Keratinocyte (primary cell): ENCODE results near the gene CLSTN1. TPM values are rescaled to one million over a fixed set of nuclear protein-coding genes. Genes with fewer than 3 reads are reported as not detected.
"Not testable (repeated sequence)": the region's sequence is repeated elsewhere in the genome, so short reads cannot be mapped to it uniquely, and the experiment has no call there.

Experiments used
- DNase-seq: peaks from one replicate; pipeline ENCODE4 v3.0.0-alpha.2; 2011; ENCODE audit warnings: low read depth, missing footprints, low spot score
- FAIRE-seq: peaks from 2 replicates; lab custom pipeline; 2011; peaks lifted over from hg19 to GRCh38; lab: Jason Lieb, UNC
- H2AFZ ChIP-seq: 2 replicates; pipeline ENCODE4 v1.6.0; 2012; ENCODE audit warnings: low read length, control low read depth, inconsistent platforms; ENCODE audit not compliant: control insufficient read depth
- H3K27ac ChIP-seq: 2 replicates; pipeline ENCODE4 v1.5.1; 2011; ENCODE audit warnings: low read length; ENCODE audit not compliant: control insufficient read depth, insufficient read depth
- H3K27me3 ChIP-seq: 3 replicates; pipeline ENCODE4 v1.6.0; 2011; ENCODE audit warnings: low read length; ENCODE audit not compliant: control insufficient read depth, insufficient read depth; ENCODE audit errors: extremely low read depth
- H3K36me3 ChIP-seq, 2 experiments: 2 replicates in 1 of 2; 3 replicates in 1 of 2; pipeline ENCODE4 v1.5.1; 2011; ENCODE audit warnings: low read length in 2 of 2, mild to moderate bottlenecking in 1 of 2; ENCODE audit not compliant: control insufficient read depth in 2 of 2, insufficient read depth in 2 of 2; ENCODE audit errors: extremely low read depth in 1 of 2
- H3K4me1 ChIP-seq: 3 replicates; pipeline ENCODE4 v1.5.1; 2011; ENCODE audit warnings: low read length; ENCODE audit not compliant: control insufficient read depth, insufficient read depth; ENCODE audit errors: extremely low read depth
- H3K4me2 ChIP-seq: 3 replicates; pipeline ENCODE4 v1.6.0; 2011; ENCODE audit warnings: low read depth, low read length; ENCODE audit not compliant: control insufficient read depth, insufficient read depth; ENCODE audit errors: extremely low read depth
- H3K4me3 ChIP-seq, 3 experiments: fragments of 200-600 bp in 1 of 3; sonication (generic) in 1 of 3; 2 replicates in 2 of 3; 3 replicates in 1 of 3; pipeline ENCODE4 v1.5.1; 2011 to 2016; ENCODE audit warnings: low read length in 3 of 3, mild to moderate bottlenecking in 3 of 3, control low read depth in 2 of 3, inconsistent platforms in 1 of 3, low read depth in 1 of 3, mixed read lengths in 1 of 3, mixed run types in 1 of 3, moderate library complexity in 1 of 3; ENCODE audit not compliant: control insufficient read depth in 2 of 3, insufficient read depth in 2 of 3; ENCODE audit errors: extremely low read depth in 1 of 3
- H3K79me2 ChIP-seq: 2 replicates; pipeline ENCODE4 v1.6.0; 2012; ENCODE audit warnings: low read length; ENCODE audit not compliant: control insufficient read depth, insufficient read depth
- H3K9ac ChIP-seq: 3 replicates; pipeline ENCODE4 v1.6.0; 2011; ENCODE audit warnings: low read length; ENCODE audit not compliant: control insufficient read depth, insufficient read depth; ENCODE audit errors: extremely low read depth
- H3K9me1 ChIP-seq: 3 replicates; pipeline ENCODE4 v1.6.0; 2011; ENCODE audit warnings: low read length; ENCODE audit not compliant: control insufficient read depth, insufficient read depth; ENCODE audit errors: extremely low read depth
- H3K9me3 ChIP-seq: 2 replicates; pipeline ENCODE4 v1.5.1; 2012; ENCODE audit warnings: low read depth, low read length; ENCODE audit not compliant: control insufficient read depth
- H4K20me1 ChIP-seq: 3 replicates; pipeline ENCODE4 v1.6.0; 2011; ENCODE audit warnings: low read length; ENCODE audit not compliant: control insufficient read depth, insufficient read depth; ENCODE audit errors: extremely low read depth
- EZH2 ChIP-seq: IDR thresholded peaks from one replicate; pipeline ENCODE4 v1.6.1; 2012; ENCODE audit warnings: inconsistent platforms, mild to moderate bottlenecking, low read length, moderate library complexity
- dilution Hi-C: fragments of 300-500 bp; cut with MboI; formaldehyde crosslinking; loops from one replicate; pipeline ENCODE4 v1.7.0; 2020; ENCODE audit warnings: low sequenced_read_pairs; ENCODE audit not compliant: extremely low pct_ligation_motif_present
- polyA plus RNA-seq, 5 experiments: library from polyadenylated mRNA; depleted of rRNA in 3 of 5; stranded (reverse) in 3 of 5; stranded (forward) in 1 of 5; unstranded in 1 of 5; fragments of >200 nt; gene quantifications; 1 replicate in 1 of 5; 2 replicates in 3 of 5; 3 replicates in 1 of 5; pipeline versions ENCODE4 v1.2.1 to v1.2.3, GENCODE V29; 2011 to 2012; ENCODE audit warnings: missing spikeins in 2 of 5, low read depth in 1 of 5, low replicate concordance in 1 of 5
- TF ChIP-seq, protein P1 (sequence below), 3 experiments: IDR thresholded peaks in 1 of 3; conservative IDR thresholded peaks in 1 of 3; optimal IDR thresholded peaks in 1 of 3; 2 replicates in 2 of 3; 3 replicates in 1 of 3; pipeline versions ENCODE3 to v1.5.1; 2011; ENCODE audit warnings: low read length in 3 of 3, mild to moderate bottlenecking in 3 of 3, moderate library complexity in 2 of 3, control low read depth in 1 of 3, inconsistent platforms in 1 of 3; ENCODE audit not compliant: insufficient read depth in 2 of 3; ENCODE audit errors: extremely low read depth in 1 of 3

CLSTN1 gene
- polyA plus RNA-seq, 1 donor (not counting 4 experiments of a cell fraction or from before 2014, with no cell fraction given) = 90.3 TPM

DNA sequence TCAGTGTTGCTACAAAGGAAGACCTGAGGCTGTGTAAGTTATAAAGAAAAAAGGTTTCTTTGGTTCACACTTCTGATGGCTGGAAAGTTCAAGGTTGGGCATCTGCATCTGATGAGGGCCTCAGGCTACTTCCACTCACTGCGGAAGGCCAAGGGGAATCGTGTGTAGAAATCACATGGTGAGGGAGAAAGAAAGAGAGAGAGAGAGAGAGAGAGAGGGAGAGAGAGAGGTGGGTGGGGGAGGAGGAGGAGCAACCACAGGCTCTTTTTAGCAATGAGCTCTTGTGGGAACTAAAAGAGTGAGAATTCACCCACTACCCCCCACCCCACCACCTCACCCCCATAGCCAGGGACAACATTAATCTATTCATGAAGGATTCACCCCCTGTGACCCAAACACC lies 59.9 kb downstream of the CLSTN1 start:
- FAIRE-seq = no peak
- Histone ChIP-seq H3K9me3 (no peaks in the 10 kb centered on the region), H3K27ac (no peak overlapping the region), H3K4me2 (no peak overlapping the region), H3K9me1 (no peaks in the 10 kb centered on the region), H2AFZ (no peak overlapping the region), H3K4me1 (peaks cover 28% of the 10 kb centered on the region), H3K79me2 (peaks cover 71% of the 10 kb centered on the region), H3K36me3 (peaks cover 6 to 16% of the 10 kb centered on the region in 2 experiments), H3K4me3 (no peak overlapping the region), H4K20me1 (peaks cover under 1% of the 10 kb centered on the region), H3K27me3 (no peaks in the 10 kb centered on the region), H3K9ac (no peak overlapping the region)
- DNase-seq = no peak
- TF ChIP-seq, protein P1, sequence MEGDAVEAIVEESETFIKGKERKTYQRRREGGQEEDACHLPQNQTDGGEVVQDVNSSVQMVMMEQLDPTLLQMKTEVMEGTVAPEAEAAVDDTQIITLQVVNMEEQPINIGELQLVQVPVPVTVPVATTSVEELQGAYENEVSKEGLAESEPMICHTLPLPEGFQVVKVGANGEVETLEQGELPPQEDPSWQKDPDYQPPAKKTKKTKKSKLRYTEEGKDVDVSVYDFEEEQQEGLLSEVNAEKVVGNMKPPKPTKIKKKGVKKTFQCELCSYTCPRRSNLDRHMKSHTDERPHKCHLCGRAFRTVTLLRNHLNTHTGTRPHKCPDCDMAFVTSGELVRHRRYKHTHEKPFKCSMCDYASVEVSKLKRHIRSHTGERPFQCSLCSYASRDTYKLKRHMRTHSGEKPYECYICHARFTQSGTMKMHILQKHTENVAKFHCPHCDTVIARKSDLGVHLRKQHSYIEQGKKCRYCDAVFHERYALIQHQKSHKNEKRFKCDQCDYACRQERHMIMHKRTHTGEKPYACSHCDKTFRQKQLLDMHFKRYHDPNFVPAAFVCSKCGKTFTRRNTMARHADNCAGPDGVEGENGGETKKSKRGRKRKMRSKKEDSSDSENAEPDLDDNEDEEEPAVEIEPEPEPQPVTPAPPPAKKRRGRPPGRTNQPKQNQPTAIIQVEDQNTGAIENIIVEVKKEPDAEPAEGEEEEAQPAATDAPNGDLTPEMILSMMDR (optimal IDR thresholded peaks at IDR 0.05 in 1 of 3, IDR thresholded peaks at IDR 0.05 in 1 of 3, conservative IDR thresholded peaks at IDR 0.05 in 1 of 3; ENCODE audit: extremely low read depth in 1 of 3, insufficient read depth in 2 of 3, low read length in 3 of 3) = no peak
- TF ChIP-seq EZH2 = no peak
- dilution Hi-C loops = no loop called here

DNA sequence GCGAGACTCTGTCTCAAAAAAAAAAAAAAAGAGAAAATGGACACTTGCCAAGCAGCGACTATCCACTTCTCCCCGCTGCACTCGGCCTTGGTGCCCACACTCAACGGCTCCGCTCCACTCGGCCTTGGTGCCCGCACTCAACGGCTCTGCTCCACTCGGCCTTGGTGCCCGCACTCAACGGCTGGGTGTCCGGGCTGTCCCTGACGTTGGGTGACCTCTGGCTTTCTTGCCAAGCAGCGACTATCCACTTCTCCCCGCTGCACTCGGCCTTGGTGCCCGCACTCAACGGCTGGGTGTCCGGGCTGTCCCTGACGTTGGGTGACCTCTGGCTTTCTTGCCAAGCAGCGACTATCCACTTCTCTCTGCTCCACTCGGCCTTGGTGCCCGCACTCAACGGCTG lies 61.3 kb downstream of the CLSTN1 start:
- peaks cover 82% of the 10 kb centered on the region for H3K79me2 ChIP-seq
- dilution Hi-C loops, H3K4me2 ChIP-seq, H3K27ac ChIP-seq, H4K20me1 ChIP-seq, H2AFZ ChIP-seq, DNase-seq, H3K9me1 ChIP-seq, H3K9ac ChIP-seq, H3K27me3 ChIP-seq, FAIRE-seq, H3K4me3 ChIP-seq, H3K9me3 ChIP-seq: not testable (repeated sequence)
- H3K4me1 ChIP-seq = peaks cover 33% of the 10 kb centered on the region
- peaks cover 6 to 17% of the 10 kb centered on the region in 2 experiments for H3K36me3 ChIP-seq

DNA sequence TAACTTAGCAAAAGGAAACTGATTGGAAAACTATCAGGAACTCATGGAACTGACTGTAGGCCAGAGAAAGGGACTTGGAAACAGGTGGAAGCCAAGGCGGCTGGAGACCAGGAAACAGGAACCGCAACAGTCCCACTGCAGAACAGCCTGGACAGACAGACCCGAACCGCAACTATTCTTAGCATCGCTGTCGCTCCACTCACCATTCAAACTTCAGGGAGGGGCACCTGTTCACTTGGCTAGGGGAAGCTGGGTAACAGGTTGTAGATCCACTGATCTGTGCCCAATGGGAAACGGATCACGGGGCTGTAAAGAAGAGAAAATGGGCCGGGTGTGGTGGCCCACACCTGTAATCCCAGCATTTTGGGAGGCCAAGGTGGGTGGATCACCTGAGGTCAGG lies 61.9 kb downstream of the CLSTN1 start:
- Histone ChIP-seq H3K9me3 (no peaks in the 10 kb centered on the region), H3K27ac (no peak overlapping the region), H3K9ac (no peak overlapping the region), H2AFZ (no peak overlapping the region), H3K4me2 (no peak overlapping the region), H3K4me1 (peaks cover 30% of the 10 kb centered on the region), H3K4me3 (no peak overlapping the region), H3K36me3 (peaks cover 6 to 17% of the 10 kb centered on the region in 2 experiments), H3K79me2 (peaks cover 87% of the 10 kb centered on the region), H4K20me1 (peaks cover 2% of the 10 kb centered on the region), H3K9me1 (no peaks in the 10 kb centered on the region), H3K27me3 (no peaks in the 10 kb centered on the region)
- no peak for FAIRE-seq
- DNase-seq = no peak
- dilution Hi-C loops = no loop called here
- TF ChIP-seq EZH2 = no peak
- TF ChIP-seq, protein P1 (optimal IDR thresholded peaks at IDR 0.05 in 1 of 3, IDR thresholded peaks at IDR 0.05 in 1 of 3, conservative IDR thresholded peaks at IDR 0.05 in 1 of 3; ENCODE audit: extremely low read depth in 1 of 3, insufficient read depth in 2 of 3, low read length in 3 of 3) = no peak
